Calu3 (cell line): ENCODE results near the gene AKAP13. TPM values are rescaled to one million over a fixed set of nuclear protein-coding genes. Genes with fewer than 3 reads are reported as not detected.

Source experiments
- BruUV-seq: library from RNA; stranded (reverse); fragments of 400-500 nt; replicated peaks from 2 replicates; lab custom pipeline; 2021; lab: Mats Ljungman, UMichigan
- CTCF ChIA-PET: fragments of 300-600 bp; sonication (Branson Sonifier 250); formaldehyde crosslinking; loops from one replicate; lab custom pipeline; 2022; ENCODE audit warnings: antibody characterized with exemption; lab: Charles Lee
- DNase-seq: peaks from one replicate; pipeline ENCODE4 v3.0.0; 2022
- H3K27ac Mint-ChIP-seq: one replicate; pipeline ENCODE4 v1.8.0; 2022; ENCODE audit warnings: mixed read lengths; ENCODE audit not compliant: unreplicated experiment
- H3K27me3 Mint-ChIP-seq: one replicate; pipeline ENCODE4 v1.8.0; 2022; ENCODE audit warnings: mixed read lengths; ENCODE audit not compliant: unreplicated experiment
- H3K36me3 Mint-ChIP-seq: one replicate; pipeline ENCODE4 v1.8.0; 2022; ENCODE audit warnings: mild to moderate bottlenecking, moderate library complexity, mixed read lengths; ENCODE audit not compliant: insufficient read depth, unreplicated experiment
- H3K4me1 Mint-ChIP-seq: one replicate; pipeline ENCODE4 v1.8.0; 2022; ENCODE audit warnings: mild to moderate bottlenecking, low read depth, mixed read lengths; ENCODE audit not compliant: unreplicated experiment
- H3K4me3 Mint-ChIP-seq: one replicate; pipeline ENCODE4 v1.8.0; 2022; ENCODE audit warnings: mild to moderate bottlenecking, low read depth, moderate library complexity, mixed read lengths; ENCODE audit not compliant: unreplicated experiment
- H3K9me3 Mint-ChIP-seq: one replicate; pipeline ENCODE4 v1.8.0; 2022; ENCODE audit warnings: low read depth, mixed read lengths; ENCODE audit not compliant: unreplicated experiment
- intact Hi-C: fragments of 100-400 bp; cut with micrococcal nuclease; formaldehyde crosslinking; loops from one replicate; pipeline ENCODE4 v1.10.0; 2022; ENCODE audit not compliant: unreplicated experiment
- total RNA-seq: library from RNA; stranded (reverse); gene quantifications from 2 replicates; pipeline ENCODE4 v1.2.3, GENCODE V29; 2022
- TF ChIP-seq, protein P1 (sequence below): fragments of 200-600 bp; IDR thresholded peaks from one replicate; pipeline ENCODE4 v1.8.0; 2022; ENCODE audit warnings: antibody characterized with exemption; ENCODE audit not compliant: unreplicated experiment

Gene AKAP13
- total RNA-seq, 1 experiment from 2014 or later, result 145 TPM

GRCh38 chr15:85490856-85491255 is 110.5 kb downstream of the AKAP13 start:
- CTCF ChIA-PET, result interaction anchor here (1.5 kb wide), 1 partner anchor 90 kb away, joined by 4 read pairs; no protein-coding TSS in a partner anchor
- no peak overlapping the region for H3K4me3 Mint-ChIP-seq
- H3K27ac Mint-ChIP-seq, result peak overlapping the region; percentile 7
- intact Hi-C loops, result loop anchor here (5.0 kb wide), 2 partner anchors 71 to 176 kb away; no protein-coding TSS in a partner anchor
- H3K9me3 Mint-ChIP-seq, result no peaks in the 10 kb centered on the region
- H3K36me3 Mint-ChIP-seq, result peaks cover 11% of the 10 kb centered on the region
- BruUV-seq, result no TSS peak
- no peaks in the 10 kb centered on the region for H3K27me3 Mint-ChIP-seq
- peaks cover 55% of the 10 kb centered on the region for H3K4me1 Mint-ChIP-seq
- DNase-seq, result no peak
- TF ChIP-seq, protein P1, sequence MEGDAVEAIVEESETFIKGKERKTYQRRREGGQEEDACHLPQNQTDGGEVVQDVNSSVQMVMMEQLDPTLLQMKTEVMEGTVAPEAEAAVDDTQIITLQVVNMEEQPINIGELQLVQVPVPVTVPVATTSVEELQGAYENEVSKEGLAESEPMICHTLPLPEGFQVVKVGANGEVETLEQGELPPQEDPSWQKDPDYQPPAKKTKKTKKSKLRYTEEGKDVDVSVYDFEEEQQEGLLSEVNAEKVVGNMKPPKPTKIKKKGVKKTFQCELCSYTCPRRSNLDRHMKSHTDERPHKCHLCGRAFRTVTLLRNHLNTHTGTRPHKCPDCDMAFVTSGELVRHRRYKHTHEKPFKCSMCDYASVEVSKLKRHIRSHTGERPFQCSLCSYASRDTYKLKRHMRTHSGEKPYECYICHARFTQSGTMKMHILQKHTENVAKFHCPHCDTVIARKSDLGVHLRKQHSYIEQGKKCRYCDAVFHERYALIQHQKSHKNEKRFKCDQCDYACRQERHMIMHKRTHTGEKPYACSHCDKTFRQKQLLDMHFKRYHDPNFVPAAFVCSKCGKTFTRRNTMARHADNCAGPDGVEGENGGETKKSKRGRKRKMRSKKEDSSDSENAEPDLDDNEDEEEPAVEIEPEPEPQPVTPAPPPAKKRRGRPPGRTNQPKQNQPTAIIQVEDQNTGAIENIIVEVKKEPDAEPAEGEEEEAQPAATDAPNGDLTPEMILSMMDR, result no peak

- Mint-ChIP-seq H3K27me3 (no peaks in the 10 kb centered on the region), H3K4me3 (no peak overlapping the region), H3K36me3 (peaks cover 11% of the 10 kb centered on the region), H3K4me1 (peaks cover 57% of the 10 kb centered on the region), H3K9me3 (no peaks in the 10 kb centered on the region), H3K27ac (no peak overlapping the region)
- BruUV-seq, result no TSS peak
- no peak for DNase-seq
- intact Hi-C loops, result loop anchor here (5.0 kb wide), 2 partner anchors 71 to 176 kb away; no protein-coding TSS in a partner anchor
- CTCF ChIA-PET, result no interaction called here
- TF ChIP-seq, protein P1, result no peak
Measured at GRCh38 chr15:85491691-85492090, 111.3 kb downstream of the AKAP13 start.

- no peak for DNase-seq
- peaks cover 64% of the 10 kb centered on the region for H3K4me1 Mint-ChIP-seq
- intact Hi-C loops, result loop anchor here (5.0 kb wide), 2 partner anchors 70 to 175 kb away; no protein-coding TSS in a partner anchor
- H3K27ac Mint-ChIP-seq, result no peak overlapping the region
- no peak overlapping the region for H3K4me3 Mint-ChIP-seq
- no TSS peak for BruUV-seq
- no peaks in the 10 kb centered on the region for H3K27me3 Mint-ChIP-seq
- no peaks in the 10 kb centered on the region for H3K9me3 Mint-ChIP-seq
- peaks cover 11% of the 10 kb centered on the region for H3K36me3 Mint-ChIP-seq
- CTCF ChIA-PET, result no interaction called here
- TF ChIP-seq, protein P1, result no peak
Measured at GRCh38 chr15:85492406-85492805, 112.0 kb downstream of the AKAP13 start.

DNA sequence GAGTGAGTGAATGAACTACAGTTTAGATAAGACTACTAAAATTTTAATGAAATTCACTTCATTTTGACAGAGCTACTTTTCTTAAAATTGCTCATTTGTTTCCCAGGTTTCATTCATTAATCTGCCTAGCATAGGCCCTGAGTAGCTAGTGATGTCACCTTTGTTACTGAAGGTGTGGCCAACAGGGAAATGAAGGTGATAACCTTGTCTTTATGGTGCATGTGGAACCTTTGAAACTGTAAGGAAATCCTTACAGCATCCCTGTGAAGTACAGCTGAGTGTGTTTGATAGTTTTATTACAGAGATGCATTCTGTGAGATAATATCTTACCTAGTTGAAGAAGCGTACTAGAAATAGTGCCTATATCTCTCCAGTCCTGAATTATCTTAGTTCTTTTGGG is 112.9 kb downstream of the AKAP13 start:
- TF ChIP-seq, protein P1, result no peak
- H3K27me3 Mint-ChIP-seq, result no peaks in the 10 kb centered on the region
- H3K9me3 Mint-ChIP-seq, result no peaks in the 10 kb centered on the region
- DNase-seq, result no peak
- peak overlapping the region; percentile 78 for H3K27ac Mint-ChIP-seq
- CTCF ChIA-PET, result no interaction called here
- BruUV-seq, result no TSS peak
- intact Hi-C loops, result loop anchor here (5.0 kb wide), 2 partner anchors 69 to 174 kb away; no protein-coding TSS in a partner anchor
- H3K4me3 Mint-ChIP-seq, result no peak overlapping the region
- H3K36me3 Mint-ChIP-seq, result peaks cover 5% of the 10 kb centered on the region
- H3K4me1 Mint-ChIP-seq, result peaks cover 64% of the 10 kb centered on the region
